Right hindlimb (tissue), 1 donor: ENCODE data around the gene LGALS3.

Experiments
- DNase-seq: peaks from one replicate; pipeline ENCODE4 v3.0.0-alpha.2; 2018

LGALS3 gene

GRCh38 chr14:55192054-55192621 lies 63.1 kb downstream of the LGALS3 start:
- no peak for DNase-seq

DNA sequence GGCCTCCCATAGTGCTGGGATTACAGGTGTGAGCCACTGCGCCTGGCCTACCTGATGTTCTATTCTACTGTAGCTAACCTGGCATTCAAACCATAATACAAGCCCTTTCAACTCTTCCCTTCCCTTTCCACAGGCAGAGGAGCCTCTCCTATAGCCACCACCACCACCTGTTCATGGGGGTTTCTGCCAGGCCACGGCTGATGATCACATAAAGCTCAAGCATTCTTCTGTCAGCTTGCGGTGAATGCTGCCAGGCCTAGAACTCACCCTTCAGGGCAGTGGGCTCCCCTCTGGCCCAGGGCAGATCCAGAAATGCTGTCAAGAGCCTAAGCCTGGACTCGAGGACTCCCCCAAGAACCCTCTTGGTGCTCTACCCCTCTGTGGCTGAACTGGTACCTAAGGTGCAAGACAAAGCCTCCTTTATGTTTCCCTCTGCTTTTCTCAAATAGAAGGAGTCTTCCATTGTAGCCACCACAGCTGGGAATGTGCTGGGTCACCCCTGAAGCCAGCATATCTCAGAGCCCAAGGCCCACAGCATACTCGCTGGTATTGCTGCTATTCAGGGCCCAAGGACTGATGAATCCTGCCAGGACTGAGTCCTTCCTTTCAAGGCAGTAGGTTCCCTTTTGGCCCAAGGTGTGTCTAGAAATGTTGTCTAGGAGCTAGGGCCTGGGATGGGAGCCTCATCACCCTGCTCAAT lies 65.8 kb downstream of the LGALS3 start:
- no peak for DNase-seq
